ENCODE data around the gene CACNA1F. TPM values are rescaled to one million over a fixed set of nuclear protein-coding genes. Genes with fewer than 3 reads are reported as not detected.

The CACNA1F gene
- total RNA-seq, 4 donors from 2014 or later = 0.10 to 0.21 (median 0.13) TPM; not detected in 1

- TF ChIP-seq CTCF (IDR thresholded peaks at IDR 0.05) = no peak
- TF ChIP-seq POLR2A (IDR thresholded peaks at IDR 0.05) = no peak
- H3K27ac ChIP-seq = no peak overlapping the region
- no peaks in the 10 kb centered on the region for H3K36me3 ChIP-seq
- no peak for DNase-seq
- H3K4me1 ChIP-seq = peaks cover 3 to 5% of the 10 kb centered on the region in 2 donors
- H3K4me3 ChIP-seq (replicated peaks in 1 of 3) = no peak overlapping the region
- H3K27me3 ChIP-seq = no peaks in the 10 kb centered on the region
- WGBS, 2 donors = 69 to 75% methylated on average over 3 of the region's 3 CpGs
- no peaks in the 10 kb centered on the region for H3K9me3 ChIP-seq
- intact Hi-C loops (cut with DNase I) = no loop called here
Measured at GRCh38 chrX:49203536-49203935, 29.6 kb downstream of the CACNA1F start.

GRCh38 chrX:49202022-49202421 lies 31.1 kb downstream of the CACNA1F start:
- intact Hi-C loops (cut with DNase I) = no loop called here
- TF ChIP-seq CTCF (IDR thresholded peaks at IDR 0.05) (no peak), POLR2A (IDR thresholded peaks at IDR 0.05) (no peak)
- WGBS, 2 donors = 79 to 90% methylated on average over 2 of the region's 2 CpGs
- DNase-seq = no peak
- no peak overlapping the region for H3K27ac ChIP-seq
- H3K27me3 ChIP-seq = no peaks in the 10 kb centered on the region
- H3K4me3 ChIP-seq (replicated peaks in 1 of 3) = no peak overlapping the region
- no peaks in the 10 kb centered on the region for H3K9me3 ChIP-seq
- H3K4me1 ChIP-seq = peaks cover 3 to 5% of the 10 kb centered on the region in 2 donors
- no peaks in the 10 kb centered on the region for H3K36me3 ChIP-seq

GRCh38 chrX:49199906-49200771 lies 33.0 kb downstream of the CACNA1F start, which contains the start of gene SYP:
SYP (minus strand) TSS chrX:49200193; CDS start chrX:49200186, 7 bp downstream.
- intact Hi-C loops (cut with DNase I) = no loop called here
- Histone ChIP-seq H3K27me3 (no peaks in the 10 kb centered on the region), H3K36me3 (no peaks in the 10 kb centered on the region), H3K4me1 (peaks cover 3 to 5% of the 10 kb centered on the region in 2 donors), H3K9me3 (no peaks in the 10 kb centered on the region), H3K4me3 (replicated peaks in 1 of 3) (no peak within 1 kb of the TSS), H3K27ac (peak within 1 kb of the TSS in 1 of 3 donors; percentile 28)
- TF ChIP-seq POLR2A (IDR thresholded peaks at IDR 0.05) (peak in 1 of 2 donors; percentile 75), CTCF (IDR thresholded peaks at IDR 0.05) (no peak)
- DNase-seq = peak; percentile 90 to 92
- WGBS, 2 donors = 1 to 2% methylated on average over 12 to 16 of the region's 61 CpGs

- Histone ChIP-seq H3K4me3 (replicated peaks in 1 of 3) (no peak overlapping the region), H3K27me3 (no peaks in the 10 kb centered on the region)
- WGBS, 2 donors = 4 to 13% methylated on average over 11 of the region's 11 CpGs
Measured at GRCh38 chrX:49199315-49199595, 33.9 kb downstream of the CACNA1F start.

More at GRCh38 chrX:49199315-49199595, 33.9 kb downstream of the CACNA1F start:
- intact Hi-C loops (cut with DNase I) = no loop called here
- DNase-seq = no peak
- Histone ChIP-seq H3K4me1 (peaks cover 3 to 5% of the 10 kb centered on the region in 2 donors), H3K27ac (no peak overlapping the region), H3K9me3 (no peaks in the 10 kb centered on the region), H3K36me3 (no peaks in the 10 kb centered on the region)
- TF ChIP-seq POLR2A (IDR thresholded peaks at IDR 0.05) (no peak), CTCF (IDR thresholded peaks at IDR 0.05) (no peak)

Measured in thyroid gland (tissue), 4 donors.